Bone marrow (tissue), 2 donors: ENCODE results near the gene SNRNP35.
"Not testable (repeated sequence)": the region's sequence is repeated elsewhere in the genome, so short reads cannot be mapped to it uniquely, and the experiment has no call there.

Experiments
- DNase-seq, 2 donors: peaks; one replicate each; lab custom pipeline; 2025; lab: John Stamatoyannopoulos, UW

SNRNP35 gene

GRCh38 chr12:123457980-123458779 lies at the start of gene SNRNP35:
Gene SNRNP35, plus strand, starts transcription at chr12:123458139. Its CDS starts 7,402 bp downstream, at chr12:123465541.
- DNase-seq = peak; percentile 70 to 97

DNA sequence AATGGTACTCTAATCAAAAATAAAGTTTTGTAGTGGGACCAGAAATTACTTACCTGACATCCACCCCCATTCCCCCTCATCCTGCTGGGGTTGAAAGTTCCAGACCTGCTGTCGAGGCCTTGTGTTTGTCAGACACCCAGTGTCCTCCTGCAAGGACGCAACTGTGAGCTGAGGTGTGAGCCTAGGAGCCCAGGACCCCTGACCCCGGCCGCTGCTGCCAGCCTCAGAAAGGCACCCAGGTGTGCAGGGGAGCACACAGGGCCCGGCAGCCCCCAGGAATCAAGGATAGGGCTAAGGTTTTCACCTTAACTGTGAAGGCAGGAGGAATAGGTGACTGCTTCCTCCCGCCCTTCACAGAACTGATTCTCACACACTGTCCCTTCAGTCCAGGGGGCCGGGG lies 49.3 kb upstream of the SNRNP35 start:
- not testable (repeated sequence) for DNase-seq

- not testable (repeated sequence) for DNase-seq
These were observed 48.5 kb upstream of the SNRNP35 start for GRCh38 chr12:123409284-123410040.

- DNase-seq = no peak
These were observed 47.9 kb upstream of the SNRNP35 start for GRCh38 chr12:123410041-123410412.

DNA sequence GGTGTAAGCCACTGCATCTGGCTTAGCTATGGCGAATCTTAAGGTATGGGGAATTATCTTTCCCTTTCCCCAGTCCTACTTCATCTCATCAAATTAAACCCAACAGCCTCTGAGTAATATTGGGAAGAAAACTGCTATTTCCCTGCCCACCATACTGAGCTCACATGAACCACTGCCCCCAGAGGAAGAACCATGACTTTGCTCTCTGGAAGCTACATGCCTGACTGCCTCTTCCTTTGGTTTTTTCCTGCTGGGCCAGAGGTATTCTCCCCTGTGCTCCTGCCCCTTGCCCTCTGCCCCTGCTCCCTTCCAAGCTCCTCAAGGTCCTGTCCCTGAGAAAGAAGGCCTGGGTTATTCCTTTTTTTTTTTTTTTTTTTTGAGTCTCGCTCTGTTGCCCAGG lies 36.6 kb upstream of the SNRNP35 start:
- DNase-seq = no peak

DNA sequence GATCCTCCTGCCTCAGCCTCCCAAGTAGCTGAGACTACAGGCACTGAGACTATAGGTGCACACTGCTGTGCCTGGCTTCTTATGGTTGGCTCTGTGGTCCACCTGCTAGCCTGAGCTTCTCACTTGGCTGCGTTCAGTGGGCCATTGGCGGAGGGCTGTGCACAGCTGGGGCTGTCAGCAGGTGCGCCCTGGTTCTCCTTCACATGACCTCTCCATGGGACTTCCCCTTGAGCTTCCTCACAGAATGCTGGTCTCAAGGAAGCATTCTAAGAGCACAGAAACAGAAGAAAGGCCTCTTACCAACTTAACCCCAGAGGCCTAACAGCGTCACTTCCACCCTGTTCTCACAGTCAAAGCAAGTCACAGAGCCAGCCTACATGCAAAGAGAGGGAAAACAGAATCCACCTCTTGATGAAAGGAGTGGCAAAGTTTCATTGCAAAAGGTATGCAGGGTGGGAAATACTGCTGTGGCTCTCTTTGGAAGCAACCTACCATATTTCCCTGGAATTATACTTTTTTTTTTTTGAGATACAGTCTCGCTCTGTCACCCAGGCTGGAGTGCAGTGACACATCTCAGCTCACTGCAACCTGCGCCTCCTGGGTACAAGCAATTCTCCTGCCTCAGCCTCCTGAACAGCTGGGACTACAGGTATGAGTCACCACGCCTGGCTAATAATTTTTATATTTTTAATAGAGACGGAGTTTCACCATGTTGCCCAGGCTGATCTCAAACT lies 30.7 kb upstream of the SNRNP35 start:
- no peak for DNase-seq

DNA sequence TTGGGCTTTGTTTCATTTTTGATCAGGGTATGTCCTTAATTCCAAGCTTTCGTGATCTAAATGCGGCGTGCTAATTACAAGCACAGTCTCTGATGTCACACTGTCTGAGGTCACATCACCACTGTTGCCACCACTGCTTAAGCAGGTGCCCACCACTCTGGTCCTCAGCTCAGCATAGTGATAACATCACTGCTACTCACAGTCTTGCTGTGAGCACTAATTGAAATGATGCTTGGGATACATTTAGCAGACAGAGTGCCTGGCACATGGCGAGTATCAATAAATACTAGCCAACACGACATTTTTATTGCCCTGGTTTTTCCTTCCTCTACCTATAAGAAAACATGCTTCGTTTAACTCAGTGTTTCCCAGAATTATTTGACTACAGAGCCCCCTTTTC lies 29.3 kb upstream of the SNRNP35 start:
- no peak for DNase-seq

GRCh38 chr12:123429101-123429500 lies 28.8 kb upstream of the SNRNP35 start:
- DNase-seq = not testable (repeated sequence)

DNA sequence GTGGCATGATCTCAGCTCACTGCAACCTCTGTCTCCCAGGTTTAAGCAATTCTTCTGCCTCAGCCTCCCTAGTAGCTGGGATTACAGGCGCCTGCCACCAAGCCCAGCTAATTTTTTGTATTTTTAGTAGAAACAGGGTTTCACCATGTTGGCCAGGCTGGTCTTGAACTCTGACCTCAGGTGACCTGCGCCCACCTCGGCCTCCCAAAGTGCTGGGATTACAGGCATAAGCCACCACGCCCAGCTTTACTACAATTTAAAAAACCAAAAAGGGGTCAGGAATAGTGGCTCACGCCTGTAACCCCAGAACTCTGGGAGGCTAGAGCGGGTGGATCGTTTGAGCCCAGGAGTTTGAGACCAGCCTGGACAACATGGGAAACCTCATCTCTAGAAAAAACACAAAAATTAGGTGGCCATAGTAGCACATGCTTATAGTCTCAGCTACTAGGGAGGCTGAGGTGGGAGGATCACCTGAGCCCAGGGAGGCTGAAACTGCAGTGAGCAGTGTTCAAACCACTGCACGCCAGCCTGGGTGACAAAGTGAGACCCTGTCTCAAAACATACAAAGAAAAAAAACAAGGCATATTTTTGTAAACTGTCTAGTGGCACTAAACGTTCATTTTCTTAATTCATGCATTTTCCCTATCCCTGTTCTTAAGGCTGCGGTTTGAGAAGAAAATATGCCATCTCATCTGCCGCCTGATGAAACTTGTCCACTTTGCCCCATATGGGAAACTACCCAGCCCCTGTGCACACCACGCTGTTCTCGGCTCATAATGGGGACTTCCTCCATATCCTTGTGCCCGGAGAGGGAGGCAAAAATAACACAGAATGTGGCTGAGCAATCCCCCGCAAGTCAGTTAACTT lies 25.8 kb upstream of the SNRNP35 start:
- DNase-seq = peak; percentile 36 to 52

DNA sequence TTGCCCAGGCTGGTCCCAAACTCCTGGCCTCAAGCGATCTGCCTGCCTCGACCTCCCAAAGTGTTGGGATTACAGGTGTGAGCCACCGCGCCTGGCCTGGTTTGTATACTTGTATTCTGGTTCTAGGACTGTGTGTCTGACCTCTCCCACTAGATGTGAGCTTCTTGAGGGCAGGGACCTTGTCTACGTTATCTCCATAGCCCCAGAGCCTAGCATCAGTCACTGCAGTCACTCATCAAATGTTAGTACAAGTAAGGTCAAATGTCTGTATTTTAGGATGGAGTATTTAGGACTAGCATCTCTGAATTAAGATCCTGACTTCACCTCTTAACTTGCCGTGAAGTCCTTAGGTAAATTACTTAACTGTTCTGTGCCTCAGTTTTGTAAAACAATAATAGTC lies 24.3 kb upstream of the SNRNP35 start:
- no peak for DNase-seq

DNA sequence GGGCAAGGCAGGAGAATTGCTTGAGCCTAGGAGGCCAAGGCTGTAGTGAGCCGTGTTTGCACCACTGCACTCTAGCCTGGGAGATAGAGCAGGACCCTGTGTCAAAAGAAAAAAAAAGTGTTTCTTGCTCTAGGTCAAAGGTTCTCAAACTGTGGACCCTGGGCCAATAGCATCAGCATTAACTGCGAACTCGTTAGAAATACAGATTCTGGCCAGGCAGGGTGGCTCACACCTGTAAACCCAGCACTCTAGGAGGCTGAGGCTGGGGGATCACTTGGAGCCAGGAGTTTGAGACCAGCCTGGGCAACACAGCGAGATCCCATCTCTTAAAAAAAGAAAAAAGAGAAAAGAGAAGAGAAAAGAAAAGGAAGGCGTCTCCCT lies 22.3 kb upstream of the SNRNP35 start:
- DNase-seq = no peak

GRCh38 chr12:123436017-123436964 lies 21.6 kb upstream of the SNRNP35 start, which contains the start of gene RILPL2:
Gene RILPL2, minus strand, starts transcription at chr12:123436684. Its CDS starts 264 bp downstream, at chr12:123436420.
- DNase-seq = peak; percentile 84 to 93

- DNase-seq = no peak
These were observed 16.3 kb upstream of the SNRNP35 start for GRCh38 chr12:123441523-123442164.

GRCh38 chr12:123442774-123443173 lies 15.2 kb upstream of the SNRNP35 start:
- DNase-seq = no peak

DNA sequence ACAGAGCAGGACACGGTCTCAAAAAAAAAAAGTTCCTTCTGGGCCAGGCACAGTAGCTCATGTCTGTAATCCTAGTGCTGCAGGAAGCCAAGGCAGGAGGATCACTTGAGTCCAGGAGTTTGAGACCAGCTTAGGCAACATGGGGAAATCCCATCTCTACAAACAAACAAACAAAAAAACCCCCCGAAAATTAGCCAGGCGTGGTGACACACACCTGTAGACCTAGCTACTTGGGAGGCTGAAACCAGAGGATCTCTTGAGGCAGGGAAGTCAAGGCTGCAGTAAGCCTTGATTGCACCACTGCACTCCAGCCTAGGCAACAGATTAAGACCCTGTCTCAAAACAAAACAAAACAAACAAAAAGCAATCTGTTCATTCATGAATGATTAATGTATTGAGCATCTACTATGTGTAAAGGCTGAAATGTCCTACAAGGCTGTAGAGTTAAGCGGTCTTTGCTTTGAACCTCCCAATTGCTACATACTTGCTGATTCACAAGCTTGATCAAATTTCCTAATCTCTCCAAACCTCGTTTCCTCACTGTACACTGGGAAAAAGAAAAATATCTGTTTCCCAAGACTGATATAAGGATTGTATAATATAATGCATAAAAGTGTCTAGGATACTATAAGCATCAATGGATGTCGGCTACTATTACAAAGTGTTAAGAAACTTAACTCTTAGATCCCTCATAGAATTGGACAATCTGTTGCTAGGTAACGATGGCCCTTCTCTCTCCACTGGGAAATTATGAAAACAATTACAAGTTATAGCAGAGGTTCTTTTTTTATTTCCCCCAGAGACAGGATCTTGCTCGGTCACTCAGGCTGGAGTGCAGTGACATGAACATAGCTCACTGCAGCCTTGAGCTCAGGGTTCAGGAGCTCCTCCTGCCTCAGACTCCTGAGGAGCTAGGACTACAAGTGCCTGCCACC lies 13.6 kb upstream of the SNRNP35 start:
- no peak for DNase-seq

DNA sequence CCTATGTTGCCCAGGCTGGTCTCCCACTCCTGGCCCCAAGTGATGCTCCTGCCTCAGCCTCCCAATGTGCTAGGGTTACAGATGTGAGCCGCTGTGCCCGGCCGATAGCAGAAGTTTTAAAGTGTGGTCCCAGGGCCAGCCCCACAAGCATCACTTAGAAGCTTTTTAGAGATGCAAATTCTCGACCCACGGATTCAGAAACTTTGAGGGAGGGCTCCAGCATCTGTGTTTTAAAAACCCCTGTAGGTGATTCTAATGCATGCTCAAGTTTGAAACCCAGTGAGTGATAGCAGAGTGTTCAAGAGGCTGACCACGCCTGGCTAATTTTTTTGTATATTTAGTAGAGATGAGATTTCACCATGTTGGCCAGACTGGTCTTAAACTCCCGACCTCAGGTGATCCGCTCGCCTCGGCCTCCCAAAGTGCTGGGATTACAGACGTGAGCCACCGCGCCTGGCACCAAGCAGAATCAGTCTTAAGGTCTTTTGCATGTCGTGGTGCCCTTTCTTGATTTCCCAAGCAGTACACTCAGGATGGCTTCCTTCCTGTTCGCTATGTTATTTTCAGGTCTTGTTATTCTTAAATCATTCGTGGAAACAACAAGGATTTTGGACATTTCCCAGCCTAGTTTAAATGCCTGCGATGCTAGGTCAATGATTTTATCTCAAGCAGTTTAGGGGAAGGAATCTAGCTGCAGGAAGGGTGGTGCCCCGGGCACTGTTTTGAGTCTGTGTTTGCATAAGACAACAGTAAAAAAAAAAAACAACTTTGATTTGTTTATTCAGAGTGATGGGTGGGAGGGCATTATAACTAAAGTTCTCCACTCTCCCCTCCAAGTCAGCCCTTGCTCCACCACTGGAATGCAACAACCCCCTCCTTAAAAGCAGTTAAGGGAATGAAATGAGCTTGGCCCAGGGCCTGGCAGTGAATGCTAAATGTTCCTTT lies 12.3 kb upstream of the SNRNP35 start:
- DNase-seq = no peak

- DNase-seq = no peak
These were observed 11.6 kb upstream of the SNRNP35 start for GRCh38 chr12:123446333-123446713.
